ENCODE results near the gene FXR2. TPM values are rescaled to one million over a fixed set of nuclear protein-coding genes. Genes with fewer than 3 reads are reported as not detected.
"Not testable (repeated sequence)": the region's sequence is repeated elsewhere in the genome, so short reads cannot be mapped to it uniquely, and the experiment has no call there.

Gene FXR2
- total RNA-seq, 1 experiment from 2014 or later: 11.4 TPM

DNA sequence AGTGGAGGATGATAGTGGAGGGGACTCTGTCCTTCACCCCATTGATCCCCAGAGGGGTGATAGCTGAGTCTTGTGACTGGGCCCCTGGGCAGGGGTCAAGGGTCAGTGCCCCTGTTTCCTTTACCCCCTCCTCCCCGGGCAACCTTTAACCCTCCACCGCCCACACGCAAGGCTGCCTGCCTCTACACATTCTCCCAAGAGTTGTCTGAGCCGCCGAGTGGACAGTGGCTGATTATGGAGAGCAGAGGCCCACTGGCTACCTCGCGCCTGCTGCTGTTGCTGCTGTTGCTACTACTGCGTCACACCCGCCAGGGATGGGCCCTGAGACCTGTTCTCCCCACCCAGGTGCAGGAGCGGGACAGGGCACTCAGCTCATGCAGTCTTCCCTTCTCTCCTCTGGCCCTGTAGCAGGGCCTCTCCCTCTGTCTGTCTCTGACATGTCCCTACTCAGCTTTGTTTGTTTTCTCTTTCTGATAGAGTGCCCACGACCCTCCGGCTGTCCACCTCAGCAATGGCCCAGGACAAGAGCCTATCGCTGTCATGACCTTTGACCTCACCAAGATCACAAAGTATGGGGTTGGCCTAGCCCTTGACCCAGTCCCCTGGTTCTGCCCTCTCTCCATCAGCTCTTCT is 15.4 kb upstream of the FXR2 start, which contains the start of gene SHBG:
Gene SHBG (plus strand): TSS at position 197 of the 633 bp plus-strand sequence. CDS start 38 bp downstream, at position 235.
- DNase-seq (ENCODE audit: low spot score): no peak

DNA sequence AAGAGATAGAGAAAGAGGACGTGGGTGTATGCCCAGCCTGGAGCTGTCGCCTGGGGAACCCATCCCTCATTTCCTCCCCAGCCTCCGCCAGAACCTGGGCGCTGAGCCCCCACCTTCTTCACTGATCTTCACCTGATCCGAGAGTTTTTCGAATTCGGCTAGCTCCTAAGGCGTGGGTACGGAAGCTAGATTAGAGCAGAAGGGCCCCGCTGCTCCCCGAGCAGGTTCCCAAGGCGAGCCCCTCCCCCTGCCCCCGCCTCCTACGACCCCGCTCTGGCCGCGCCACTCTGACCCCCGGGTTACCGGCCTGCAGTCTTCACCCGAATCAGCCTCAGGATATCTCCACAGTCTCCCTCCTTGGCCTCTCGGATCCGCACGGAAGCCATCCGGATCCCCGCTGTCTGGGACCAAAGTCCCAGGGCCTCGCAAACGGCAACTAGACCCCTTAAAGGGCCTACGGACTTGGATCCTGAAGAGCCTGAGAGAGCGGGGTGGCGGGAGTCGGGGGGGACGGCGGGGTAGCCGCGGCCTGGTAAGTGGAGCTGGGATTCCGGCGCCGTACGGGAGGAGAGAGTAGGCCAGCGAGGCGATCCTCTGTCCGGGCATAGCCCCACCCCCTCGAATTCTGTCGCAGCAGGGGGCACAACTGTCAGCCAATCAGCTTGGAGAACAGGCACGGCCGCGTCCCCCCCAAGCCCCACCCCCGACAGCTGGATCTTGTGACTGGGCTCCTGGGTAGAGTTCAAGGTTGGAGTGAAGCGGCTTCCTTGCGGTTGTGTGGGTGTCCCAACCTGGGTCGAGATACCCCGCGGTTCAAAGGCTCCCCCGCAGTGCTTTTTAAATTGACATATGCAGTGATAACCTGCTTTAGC is 12.8 kb upstream of the FXR2 start, which contains the start of gene SAT2:
Gene SAT2 (minus strand): TSS at position 572 of the 872 bp plus-strand sequence. CDS start 186 bp downstream, at position 386.
- peak; percentile 75 for DNase-seq (ENCODE audit: low spot score)

DNA sequence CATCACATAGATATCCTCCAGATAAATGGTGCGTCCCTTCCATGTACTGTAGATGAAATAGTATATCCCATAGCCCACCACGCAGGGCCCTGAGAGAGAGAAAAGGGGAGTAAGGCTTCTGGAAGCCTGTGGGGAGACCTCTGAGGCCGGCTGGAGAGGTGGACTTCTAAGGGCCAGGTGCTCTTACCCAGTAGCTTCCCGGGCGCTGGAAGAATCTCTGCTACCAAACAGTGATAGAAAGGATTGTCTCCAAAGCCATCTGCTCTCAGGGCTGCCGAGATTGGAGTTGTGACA is 12.2 kb upstream of the FXR2 start:
- no peak for DNase-seq (ENCODE audit: low spot score)

DNA sequence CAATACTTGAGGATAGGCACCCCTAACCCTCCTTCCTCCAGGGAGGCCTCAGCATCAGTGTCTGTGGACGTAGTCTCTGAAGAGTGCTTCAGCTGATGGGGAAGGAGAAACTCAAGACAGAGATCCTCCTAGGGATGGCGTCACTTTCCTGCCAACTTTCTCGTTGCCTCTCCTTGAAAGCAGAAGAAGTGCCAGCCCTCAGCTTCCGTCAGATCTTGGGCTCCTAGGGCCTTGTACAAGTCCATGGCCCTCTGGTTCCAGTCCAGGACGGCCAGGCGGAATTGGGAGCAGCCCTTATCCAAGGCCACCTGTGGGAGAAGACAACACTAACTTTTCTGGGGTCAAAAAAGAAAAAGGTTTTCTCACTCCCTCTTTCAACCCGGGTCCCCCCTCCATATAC is 11.6 kb upstream of the FXR2 start:
- DNase-seq (ENCODE audit: low spot score): no peak

DNA sequence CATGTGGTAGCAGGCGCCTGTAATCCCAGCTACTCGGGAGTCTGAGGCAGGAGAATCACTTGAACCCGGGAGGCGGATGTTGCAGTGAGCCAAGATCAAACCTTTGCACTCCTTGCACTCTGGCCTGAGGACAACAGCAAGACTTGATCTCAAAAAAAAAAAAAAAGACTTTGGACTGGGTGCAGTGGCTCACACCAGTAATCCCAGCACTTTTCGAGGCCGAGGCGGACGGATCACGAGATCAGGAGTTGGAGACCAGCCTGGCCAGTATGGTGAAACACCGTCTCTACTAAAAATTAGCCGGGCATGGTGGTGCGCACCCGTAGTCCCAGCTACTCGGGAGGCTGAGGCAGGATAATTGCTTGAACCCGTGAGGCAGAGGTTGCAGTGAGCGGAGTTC is 11.1 kb upstream of the FXR2 start:
- not testable (repeated sequence) for DNase-seq (ENCODE audit: low spot score)

DNA sequence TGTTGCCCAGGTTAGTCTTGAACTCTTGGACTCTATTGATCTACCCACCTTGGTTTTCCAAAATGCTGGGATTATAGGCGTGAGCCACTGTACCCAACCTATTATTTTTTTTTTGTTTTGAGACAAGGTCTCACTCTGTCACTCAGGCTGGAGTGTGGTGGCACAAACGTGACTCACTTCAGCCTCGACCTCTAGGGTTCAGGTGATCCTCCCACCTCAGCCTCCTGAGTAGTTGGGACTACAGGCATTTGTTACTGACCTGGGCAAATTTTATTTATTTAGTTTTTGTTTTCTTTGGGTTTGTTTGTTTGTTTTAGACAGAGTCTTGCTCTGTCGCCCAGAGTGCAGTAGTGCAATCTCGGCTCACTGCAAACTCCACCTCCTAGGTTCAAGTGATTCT is 9.0 kb upstream of the FXR2 start:
- DNase-seq (ENCODE audit: low spot score): no peak

DNA sequence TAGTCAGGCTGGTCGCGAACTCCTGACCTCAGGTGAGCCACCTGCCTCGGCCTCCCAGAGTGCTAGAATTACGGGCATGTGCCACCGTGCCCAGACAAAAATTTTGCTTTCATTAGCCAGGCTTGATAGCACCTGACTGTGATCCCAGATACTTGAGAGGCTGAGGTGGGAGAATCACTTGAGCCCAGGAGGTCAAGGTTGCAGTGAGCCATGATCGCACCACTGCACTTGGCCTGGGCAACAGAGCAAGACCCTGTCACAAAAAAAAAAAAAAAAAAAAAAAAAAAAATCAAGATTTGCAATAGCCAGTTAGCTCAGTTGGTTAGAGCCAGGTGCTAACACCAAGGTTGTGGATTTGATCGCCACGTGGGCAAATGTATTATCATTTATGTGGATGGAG is 6.1 kb upstream of the FXR2 start:
- no peak for DNase-seq (ENCODE audit: low spot score)

DNA sequence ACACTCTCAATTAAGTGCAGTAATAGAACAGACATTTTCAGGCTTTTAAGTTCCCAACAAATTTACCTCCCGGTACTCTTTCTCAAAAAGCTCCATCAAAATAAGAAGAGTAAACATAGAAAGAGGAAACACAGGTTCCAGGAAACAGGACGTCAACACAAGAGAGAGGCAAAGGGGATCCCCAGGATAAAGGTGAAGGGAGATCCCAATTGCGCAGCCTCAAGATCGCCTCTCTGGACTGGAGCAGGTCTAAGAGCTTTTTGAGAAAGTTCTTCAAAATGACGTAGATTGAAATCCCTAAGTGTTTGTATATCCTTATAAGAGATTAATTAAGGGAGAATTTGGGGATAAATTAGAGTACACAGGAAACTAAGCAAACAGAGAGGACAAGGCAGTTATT is 3.9 kb upstream of the FXR2 start:
- no peak for DNase-seq (ENCODE audit: low spot score)

DNA sequence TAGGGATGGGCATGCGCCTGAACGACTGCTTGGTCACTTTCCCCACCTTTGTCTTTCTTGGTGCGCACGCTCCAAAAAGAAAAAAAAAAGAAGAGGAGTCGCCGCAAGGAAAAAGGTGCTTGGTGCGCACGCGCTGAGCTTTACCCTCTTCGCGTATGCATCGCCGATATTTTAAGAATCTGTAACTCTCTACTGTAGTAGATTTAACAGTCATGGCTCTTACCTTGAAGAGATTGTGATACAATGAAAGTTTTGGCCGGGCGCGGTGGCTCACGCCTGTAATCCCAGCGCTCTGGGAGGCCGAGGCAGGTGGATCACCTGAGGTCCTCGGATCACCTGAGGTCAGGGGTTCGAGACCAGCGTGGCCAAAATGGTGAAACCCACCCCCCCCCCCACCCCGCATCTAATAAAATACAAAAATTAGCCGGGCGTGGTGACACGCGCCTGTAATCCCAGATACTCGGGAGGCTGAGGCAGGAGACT is 609 bp upstream of the FXR2 start:
- DNase-seq (ENCODE audit: low spot score): no peak

DNA sequence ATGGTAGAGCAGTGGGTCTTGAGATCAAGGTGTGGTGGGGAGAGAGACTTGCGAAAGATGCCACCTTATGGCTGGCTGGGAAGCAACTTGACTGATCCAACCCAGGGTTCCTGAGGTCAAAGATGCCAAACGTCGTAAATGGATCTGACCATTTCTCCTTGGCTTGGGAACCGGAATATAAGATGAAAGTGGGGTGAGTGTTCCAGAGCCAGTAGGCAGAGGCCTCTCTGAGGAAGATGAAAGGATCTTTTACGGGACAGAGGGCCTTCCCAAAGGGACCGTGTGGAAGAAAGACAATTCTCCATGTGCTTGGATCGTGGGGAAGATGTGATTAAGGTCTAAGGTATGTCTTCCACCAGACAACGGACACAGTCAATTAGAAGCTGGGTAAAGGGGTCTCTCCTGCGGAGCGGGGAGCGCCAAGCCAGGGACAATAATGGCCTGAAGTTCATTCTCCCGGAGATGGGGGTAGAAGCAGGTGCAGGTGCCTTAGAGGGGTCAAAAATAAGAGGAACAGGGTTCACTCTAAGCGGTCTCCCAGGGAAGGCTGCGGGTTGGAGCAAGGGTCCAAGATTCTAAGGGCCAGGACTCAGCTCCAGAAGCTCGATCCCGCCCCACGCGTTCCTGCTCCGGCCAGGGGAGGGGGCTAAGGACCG is 800 bp downstream of the FXR2 start:
- DNase-seq (ENCODE audit: low spot score): no peak

DNA sequence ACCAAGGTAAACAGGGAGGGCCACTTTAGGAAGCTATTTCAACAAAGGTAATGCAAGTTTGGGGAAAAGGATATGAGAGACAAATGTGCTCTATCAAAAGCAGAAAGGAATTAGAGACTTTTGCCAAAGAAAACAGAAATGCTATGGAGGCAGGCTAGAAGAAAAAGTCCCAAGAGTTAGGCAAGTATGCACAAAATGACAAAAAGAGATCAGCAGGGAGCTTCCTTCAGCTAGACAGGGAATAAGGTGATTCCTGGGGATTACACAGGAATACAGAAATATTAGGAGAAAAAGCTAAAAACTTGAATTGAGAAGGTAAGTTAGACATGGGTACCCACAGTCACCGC is 2.4 kb downstream of the FXR2 start:
- DNase-seq (ENCODE audit: low spot score): no peak

DNA sequence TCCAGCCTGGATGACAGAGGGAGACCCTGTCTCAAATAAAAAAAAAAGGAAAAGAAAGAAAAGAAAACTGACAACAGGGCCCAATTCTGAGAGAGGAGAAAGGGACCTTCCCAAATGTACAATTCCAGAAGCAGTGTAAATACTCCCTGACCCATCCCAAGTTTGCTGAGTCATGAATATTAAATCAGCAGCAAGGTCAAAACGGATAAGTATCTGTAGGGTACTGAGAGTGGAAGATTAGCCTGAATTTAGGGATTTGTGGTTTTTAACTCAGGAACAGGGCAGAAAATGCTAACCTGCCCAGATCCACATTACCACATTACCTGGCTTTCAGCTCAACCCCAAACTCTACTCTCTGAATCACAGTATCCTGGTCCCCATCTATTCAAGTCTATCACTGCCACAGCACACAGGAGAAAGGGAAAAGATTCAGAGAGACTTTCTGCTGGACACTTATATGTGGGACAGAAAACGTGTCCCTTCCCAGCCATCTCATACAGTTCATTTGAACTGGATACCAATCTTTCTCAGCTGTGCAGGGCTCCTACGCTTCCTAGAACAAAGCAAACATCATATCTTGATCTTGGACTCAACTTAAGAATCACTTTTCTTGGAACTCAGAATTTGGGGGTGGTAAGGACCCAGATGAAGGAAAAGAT is 2.9 kb downstream of the FXR2 start:
- no peak for DNase-seq (ENCODE audit: low spot score)

DNA sequence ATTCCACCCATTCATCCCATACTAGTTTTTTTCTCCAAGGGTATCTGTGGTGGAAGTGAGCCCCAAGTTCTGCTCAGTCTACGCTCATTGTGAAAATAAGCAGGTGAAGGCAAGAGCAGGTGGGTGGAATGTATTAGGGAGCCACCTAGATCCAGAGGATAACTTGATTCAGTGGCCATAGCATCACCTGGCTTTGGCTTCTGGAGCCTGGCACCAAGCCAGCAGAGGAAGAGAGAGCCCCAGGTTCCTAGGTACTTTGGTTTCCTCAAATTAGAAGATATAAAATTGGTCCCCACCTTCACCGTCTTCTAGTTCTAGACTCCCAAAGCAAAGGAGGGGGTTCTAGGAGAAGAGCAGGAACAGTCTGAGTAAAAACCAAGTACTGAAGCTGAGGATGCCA is 4.1 kb downstream of the FXR2 start:
- DNase-seq (ENCODE audit: low spot score): no peak

DNA sequence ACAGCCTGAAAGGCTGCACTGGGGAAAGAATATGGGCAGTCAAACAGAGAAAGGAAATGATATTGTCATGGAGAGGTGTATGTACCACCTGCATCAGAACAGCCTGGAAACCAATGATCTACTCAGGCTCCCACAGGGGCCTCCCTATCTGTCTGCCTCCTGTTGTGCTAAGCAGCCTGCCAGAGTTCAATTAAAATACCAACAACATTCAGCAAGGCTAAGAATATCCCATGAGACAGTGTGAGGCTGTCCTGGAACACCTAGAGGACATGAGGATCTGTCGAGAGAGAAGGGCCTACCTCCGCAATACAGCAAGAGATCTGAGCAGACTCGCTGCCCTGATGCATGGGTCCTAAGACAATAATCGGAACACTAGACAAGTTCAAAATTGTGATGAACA is 8.4 kb downstream of the FXR2 start:
- no peak for DNase-seq (ENCODE audit: low spot score)

DNA sequence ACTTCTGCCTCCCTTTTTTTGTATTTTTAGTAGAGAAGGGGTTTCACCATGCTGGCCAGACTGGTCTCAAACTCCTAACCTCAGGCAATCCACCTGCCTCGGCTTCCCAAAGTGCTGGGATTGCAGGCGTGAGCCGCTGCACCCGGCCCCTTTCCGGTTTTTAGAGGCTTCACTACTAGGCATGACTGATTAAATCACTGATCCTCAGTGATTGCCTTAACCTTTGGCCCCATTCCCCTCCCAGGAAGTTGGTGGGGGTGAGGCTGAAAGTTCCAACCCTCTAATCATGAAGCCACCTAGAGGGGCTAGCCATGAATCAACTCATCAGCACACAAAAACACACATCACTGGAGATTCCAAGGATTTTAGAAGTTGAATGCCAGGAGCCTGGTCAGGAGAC is 17.1 kb downstream of the FXR2 start:
- not testable (repeated sequence) for DNase-seq (ENCODE audit: low spot score)

DNA sequence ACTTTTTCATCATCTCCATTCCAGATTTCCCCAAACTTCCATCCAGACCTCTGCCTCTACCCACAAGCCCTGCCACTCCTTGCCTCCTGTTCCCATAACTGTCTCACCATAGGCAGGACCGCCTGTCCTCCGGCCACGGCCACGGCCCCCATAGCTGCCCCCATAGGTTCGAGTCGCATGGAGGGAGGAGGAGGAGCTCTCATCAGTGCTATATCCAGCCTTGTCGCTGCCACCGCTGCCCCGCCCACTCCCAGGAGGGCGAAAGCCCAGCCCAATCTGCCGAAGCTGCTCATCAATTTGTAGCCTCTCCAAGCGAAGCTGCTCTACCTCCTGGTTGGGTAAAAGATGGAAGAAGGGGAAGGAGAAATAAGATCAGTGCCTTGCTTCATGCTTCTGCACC is 21.4 kb downstream of the FXR2 start:
- no peak for DNase-seq (ENCODE audit: low spot score)

DNA sequence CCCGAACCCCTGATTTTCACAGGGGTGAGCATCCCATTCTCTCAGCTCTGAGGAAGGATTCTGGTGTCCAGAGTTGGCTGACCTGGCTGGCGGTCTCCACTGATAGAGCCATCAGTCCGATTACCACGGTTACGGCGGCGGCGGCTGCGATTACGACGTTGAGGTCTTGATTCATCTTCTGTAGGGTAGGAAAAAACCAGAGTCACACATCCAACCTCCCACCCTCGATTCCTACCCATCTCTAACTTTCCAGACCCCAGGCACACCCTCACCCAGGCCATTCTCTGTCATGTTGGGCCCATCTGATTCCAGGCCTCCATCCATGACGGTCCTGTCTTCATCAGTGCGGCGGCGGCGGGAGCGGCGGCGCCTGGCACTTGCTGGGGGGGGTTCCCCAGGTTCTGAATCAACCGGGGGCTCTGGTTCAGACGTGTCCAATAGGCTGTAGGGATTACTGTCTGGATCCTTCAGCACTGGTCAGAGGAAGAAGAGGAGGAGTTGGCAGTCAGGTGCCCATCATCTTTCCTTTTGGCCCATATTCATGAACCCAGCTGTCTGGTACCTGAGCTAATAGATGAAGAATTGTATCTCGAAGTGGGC is 22.2 kb downstream of the FXR2 start:
- DNase-seq (ENCODE audit: low spot score): no peak

DNA sequence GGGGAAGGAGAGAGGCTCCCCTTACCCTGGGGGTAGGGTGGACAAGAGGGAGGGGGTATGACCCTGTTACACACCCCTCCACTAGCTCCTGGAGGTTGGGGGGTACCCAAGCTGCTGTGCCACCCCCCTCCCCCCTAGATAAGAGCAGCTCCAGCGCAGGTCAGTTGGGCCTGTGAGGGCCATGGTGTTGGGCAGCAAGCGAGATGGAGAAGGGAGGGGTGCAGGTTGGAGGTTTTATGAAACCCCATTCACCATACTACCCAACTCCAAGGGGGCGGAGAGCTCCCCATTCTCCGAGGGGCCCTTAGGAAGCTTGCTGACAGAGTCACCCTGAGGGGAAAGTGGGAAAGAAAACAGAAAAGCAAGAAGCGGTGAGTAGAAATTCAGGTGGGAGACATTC is 23.1 kb downstream of the FXR2 start:
- DNase-seq (ENCODE audit: low spot score): no peak

DNA sequence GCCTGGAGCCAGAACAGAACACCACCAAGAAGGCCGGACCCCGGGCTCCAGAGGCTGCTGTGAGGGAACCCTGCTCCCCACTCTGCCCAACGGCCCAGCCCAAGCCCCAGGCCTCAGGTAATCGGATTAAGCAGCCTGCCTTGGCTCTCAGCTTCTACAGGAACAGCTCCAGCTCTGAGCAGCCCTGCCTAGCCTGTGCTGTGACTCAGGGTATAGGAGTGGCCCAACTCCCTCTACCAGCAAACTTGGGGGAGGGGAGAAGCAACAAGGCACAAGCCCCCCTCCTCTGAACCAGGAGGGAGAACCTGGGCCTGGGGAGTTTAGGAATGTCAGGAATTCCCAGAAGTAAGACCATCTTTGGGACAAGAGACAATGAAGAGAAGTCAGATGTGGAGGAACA is 24.0 kb downstream of the FXR2 start:
- no peak for DNase-seq (ENCODE audit: low spot score)

DNA sequence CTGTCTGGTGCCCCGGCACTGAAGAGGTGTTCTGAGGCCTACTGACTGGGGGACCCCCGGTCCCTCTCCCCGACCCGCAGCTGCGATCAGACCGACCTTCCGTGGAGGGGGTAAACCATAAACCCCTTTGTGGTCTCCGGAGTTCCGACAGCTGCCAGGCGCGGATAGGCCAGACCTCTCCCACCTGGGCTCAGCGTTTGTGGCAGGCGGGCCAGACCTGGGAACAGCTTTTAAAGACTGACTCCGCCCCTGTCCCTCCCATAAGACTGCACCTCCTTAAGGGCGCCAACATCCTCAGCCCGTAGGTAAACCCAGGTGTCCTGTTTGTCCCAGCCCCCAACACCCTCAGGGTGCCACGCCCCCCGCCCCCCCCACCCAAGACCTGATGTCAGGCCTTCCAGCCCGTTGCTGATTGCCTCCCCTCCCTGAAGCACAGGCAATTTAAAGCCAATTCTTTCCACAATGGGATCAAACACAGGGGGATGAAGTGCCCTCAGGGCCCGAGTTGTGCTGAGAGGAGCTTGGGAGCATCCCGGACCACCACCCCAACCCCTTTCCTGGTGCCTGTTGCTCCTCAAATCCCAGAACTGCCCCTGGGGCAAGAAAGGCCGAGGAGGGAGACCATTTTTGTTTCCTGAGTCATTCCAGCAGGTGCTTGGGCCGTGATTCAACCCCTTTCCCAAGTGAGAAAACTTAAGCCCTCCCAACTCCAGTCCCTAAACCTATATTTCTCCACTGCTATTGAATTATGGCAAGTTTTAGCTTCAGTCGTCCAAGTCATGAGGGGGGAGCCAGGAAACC is 24.6 kb downstream of the FXR2 start, which contains the start of gene SOX15:
Gene SOX15 (minus strand): TSS at position 204 of the 801 bp plus-strand sequence. CDS start 418 bp downstream, outside the sequence.
- no peak for DNase-seq (ENCODE audit: low spot score)

All from H4 (cell line).